ENCODE results near the gene CCND3. TPM values are rescaled to one million over a fixed set of nuclear protein-coding genes. Genes with fewer than 3 reads are reported as not detected.

The CCND3 gene
- total RNA-seq, 1 experiment from 2014 or later: 26.6 TPM

GRCh38 chr6:41957117-41957516 is 15.5 kb upstream of the CCND3 start:
- H3K27ac ChIP-seq (ENCODE audit: low read depth, low read length): no peak overlapping the region
- no peaks in the 10 kb centered on the region for H4K20me1 ChIP-seq (ENCODE audit: insufficient read depth)
- no peak overlapping the region for H3K4me2 ChIP-seq (ENCODE audit: low read length)
- H3K9me3 ChIP-seq (ENCODE audit: control insufficient read depth in 1 of 2, insufficient read depth in 1 of 2, low read depth in 1 of 2, low read length in 2 of 2): no peaks in the 10 kb centered on the region
- TF ChIP-seq, protein P1, sequence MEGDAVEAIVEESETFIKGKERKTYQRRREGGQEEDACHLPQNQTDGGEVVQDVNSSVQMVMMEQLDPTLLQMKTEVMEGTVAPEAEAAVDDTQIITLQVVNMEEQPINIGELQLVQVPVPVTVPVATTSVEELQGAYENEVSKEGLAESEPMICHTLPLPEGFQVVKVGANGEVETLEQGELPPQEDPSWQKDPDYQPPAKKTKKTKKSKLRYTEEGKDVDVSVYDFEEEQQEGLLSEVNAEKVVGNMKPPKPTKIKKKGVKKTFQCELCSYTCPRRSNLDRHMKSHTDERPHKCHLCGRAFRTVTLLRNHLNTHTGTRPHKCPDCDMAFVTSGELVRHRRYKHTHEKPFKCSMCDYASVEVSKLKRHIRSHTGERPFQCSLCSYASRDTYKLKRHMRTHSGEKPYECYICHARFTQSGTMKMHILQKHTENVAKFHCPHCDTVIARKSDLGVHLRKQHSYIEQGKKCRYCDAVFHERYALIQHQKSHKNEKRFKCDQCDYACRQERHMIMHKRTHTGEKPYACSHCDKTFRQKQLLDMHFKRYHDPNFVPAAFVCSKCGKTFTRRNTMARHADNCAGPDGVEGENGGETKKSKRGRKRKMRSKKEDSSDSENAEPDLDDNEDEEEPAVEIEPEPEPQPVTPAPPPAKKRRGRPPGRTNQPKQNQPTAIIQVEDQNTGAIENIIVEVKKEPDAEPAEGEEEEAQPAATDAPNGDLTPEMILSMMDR (IDR thresholded peaks at IDR 0.05 in 2 of 3, conservative IDR thresholded peaks at IDR 0.05 in 1 of 3; ENCODE audit: borderline replicate concordance in 1 of 3, insufficient read depth in 1 of 3, low read depth in 2 of 3, low read length in 2 of 3): no peak
- no peak for TF ChIP-seq FOSL1 (IDR thresholded peaks at IDR 0.05; ENCODE audit: low read depth)
- no peak for TF ChIP-seq ELF1 (IDR thresholded peaks at IDR 0.05; ENCODE audit: borderline replicate concordance, low read depth)
- no peak for TF ChIP-seq CEBPB (IDR thresholded peaks at IDR 0.05; ENCODE audit: low read depth)
- TF ChIP-seq EZH2 (IDR thresholded peaks at IDR 0.05): no peak
- TF ChIP-seq ZFX (IDR thresholded peaks at IDR 0.05): no peak
- no peak for TF ChIP-seq EGR1 (IDR thresholded peaks at IDR 0.05; ENCODE audit: low read depth)
- TF ChIP-seq, protein P2, sequence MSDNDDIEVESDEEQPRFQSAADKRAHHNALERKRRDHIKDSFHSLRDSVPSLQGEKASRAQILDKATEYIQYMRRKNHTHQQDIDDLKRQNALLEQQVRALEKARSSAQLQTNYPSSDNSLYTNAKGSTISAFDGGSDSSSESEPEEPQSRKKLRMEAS (IDR thresholded peaks at IDR 0.05): no peak
- TF ChIP-seq REST (IDR thresholded peaks at IDR 0.05; ENCODE audit: low read depth): no peak
- no peak for TF ChIP-seq POLR2AphosphoS5 (IDR thresholded peaks at IDR 0.05; ENCODE audit: low read depth, low read length)
- no peak for TF ChIP-seq SIN3A (IDR thresholded peaks at IDR 0.05; ENCODE audit: low read depth)
- no peak for TF ChIP-seq ATF3 (IDR thresholded peaks at IDR 0.05)
- no peak for TF ChIP-seq TCF7L2 (IDR thresholded peaks at IDR 0.05; ENCODE audit: borderline replicate concordance, extremely low read depth, insufficient read depth, insufficient read length)
- TF ChIP-seq, protein P3, sequence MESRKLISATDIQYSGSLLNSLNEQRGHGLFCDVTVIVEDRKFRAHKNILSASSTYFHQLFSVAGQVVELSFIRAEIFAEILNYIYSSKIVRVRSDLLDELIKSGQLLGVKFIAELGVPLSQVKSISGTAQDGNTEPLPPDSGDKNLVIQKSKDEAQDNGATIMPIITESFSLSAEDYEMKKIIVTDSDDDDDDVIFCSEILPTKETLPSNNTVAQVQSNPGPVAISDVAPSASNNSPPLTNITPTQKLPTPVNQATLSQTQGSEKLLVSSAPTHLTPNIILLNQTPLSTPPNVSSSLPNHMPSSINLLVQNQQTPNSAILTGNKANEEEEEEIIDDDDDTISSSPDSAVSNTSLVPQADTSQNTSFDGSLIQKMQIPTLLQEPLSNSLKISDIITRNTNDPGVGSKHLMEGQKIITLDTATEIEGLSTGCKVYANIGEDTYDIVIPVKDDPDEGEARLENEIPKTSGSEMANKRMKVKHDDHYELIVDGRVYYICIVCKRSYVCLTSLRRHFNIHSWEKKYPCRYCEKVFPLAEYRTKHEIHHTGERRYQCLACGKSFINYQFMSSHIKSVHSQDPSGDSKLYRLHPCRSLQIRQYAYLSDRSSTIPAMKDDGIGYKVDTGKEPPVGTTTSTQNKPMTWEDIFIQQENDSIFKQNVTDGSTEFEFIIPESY (IDR thresholded peaks at IDR 0.05; ENCODE audit: extremely low read depth, insufficient replicate concordance, low read length): no peak
- TF ChIP-seq RAD21 (IDR thresholded peaks at IDR 0.05; ENCODE audit: low read depth): no peak
- TF ChIP-seq SP1 (IDR thresholded peaks at IDR 0.05; ENCODE audit: low read depth): no peak
- TF ChIP-seq JUND (IDR thresholded peaks at IDR 0.05): no peak
- no peak for TF ChIP-seq YY1 (IDR thresholded peaks at IDR 0.05; ENCODE audit: extremely low read depth, insufficient replicate concordance, low read depth, low read length)
- no peak for TF ChIP-seq EZH2phosphoT487 (IDR thresholded peaks at IDR 0.05; ENCODE audit: borderline replicate concordance)
- TF ChIP-seq CBX3 (IDR thresholded peaks at IDR 0.05; ENCODE audit: low read depth): no peak
- no peaks in the 10 kb centered on the region for H3K27me3 ChIP-seq (ENCODE audit: insufficient read depth, low read length)
- no peak for ATAC-seq
- BruUV-seq (replicated peaks): no TSS peak
- intact Hi-C loops (cut with micrococcal nuclease): no loop called here
- ChIA-PET CTCF (no interaction called here), RAD21 (ENCODE audit: low non-redundant PET in 1 of 2, low total read pairs in 2 of 2, uncharacterized antibody in 2 of 2, unreplicated experiment in 2 of 2) (no interaction called here), POLR2A (no interaction called here)
- no peak overlapping the region for H2AFZ ChIP-seq (ENCODE audit: low read depth, low read length, poor library complexity, severe bottlenecking)
- no peak for DNase-seq (ENCODE audit: low read depth, low spot score)
- H3K9me2 ChIP-seq (ENCODE audit: insufficient read depth): no peaks in the 10 kb centered on the region
- no peak overlapping the region for H3K4me3 ChIP-seq (replicated peaks in 1 of 2; ENCODE audit: low read depth in 1 of 2, low read length in 2 of 2)
- peaks cover 0 to 7% of the 10 kb centered on the region in 2 experiments; a peak in 1 of 4 replicates for H3K4me1 ChIP-seq (ENCODE audit: control insufficient read depth in 1 of 2, insufficient read depth in 2 of 2, low read length in 2 of 2)
- no peak overlapping the region for H3K9ac ChIP-seq (ENCODE audit: low read length)
- H3K79me2 ChIP-seq (ENCODE audit: insufficient read depth, low read length): no peaks in the 10 kb centered on the region
- no peaks in the 10 kb centered on the region for H3K36me3 ChIP-seq (ENCODE audit: control insufficient read depth in 1 of 2, insufficient read depth in 2 of 2, low read length in 2 of 2)

All from HCT116 (cell line).